Tracheal epithelial cell (primary cell): ENCODE data around the gene CGGBP1. TPM values are rescaled to one million over a fixed set of nuclear protein-coding genes. Genes with fewer than 3 reads are reported as not detected.

Source experiments
- total RNA-seq: library from RNA; depleted of rRNA; stranded (reverse); fragments of >200 nt; gene quantifications from 2 replicates; pipeline ENCODE4 v1.2.1, GENCODE V29; 2014

Gene CGGBP1
- 26.7 and 27.7 TPM in 2 replicates for total RNA-seq

DNA sequence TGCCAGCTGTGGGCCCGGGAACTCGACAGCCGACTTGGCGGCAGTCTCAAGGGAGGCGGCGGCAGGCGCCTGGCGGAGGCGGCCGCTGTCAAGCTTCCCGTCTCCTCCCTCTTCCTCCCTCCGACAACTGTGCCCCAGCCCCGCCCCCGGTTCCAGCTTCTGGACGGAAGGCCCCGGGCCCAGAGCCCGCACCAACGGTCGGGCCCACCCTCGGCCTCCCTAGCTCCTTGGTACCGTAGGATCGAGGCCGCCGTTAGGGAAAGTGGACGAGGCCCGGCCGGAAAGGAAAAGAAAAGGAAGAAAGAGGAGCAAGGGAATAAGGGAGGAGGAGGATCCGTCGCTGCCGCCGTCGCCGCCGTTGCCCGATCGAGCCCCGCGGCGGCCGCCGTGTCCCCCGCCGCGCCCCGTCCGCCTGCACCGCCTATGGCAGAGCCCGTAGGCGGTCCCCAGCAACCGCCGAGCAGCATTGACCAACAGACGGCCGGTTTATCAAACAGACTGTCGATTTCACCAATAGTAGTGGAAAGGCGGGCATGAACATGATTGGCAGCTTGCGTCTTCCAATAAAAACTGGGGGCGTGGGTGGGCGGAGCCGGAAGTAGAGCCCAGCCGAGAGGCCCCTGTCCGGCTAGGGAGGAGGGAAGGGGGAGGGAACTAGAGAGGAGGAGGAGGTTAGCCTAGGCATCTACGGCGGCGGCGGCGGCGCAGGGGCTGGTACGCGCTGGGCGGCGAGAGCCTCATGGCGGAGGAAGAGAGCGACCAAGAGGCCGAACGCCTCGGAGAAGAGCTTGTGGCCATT is at the start of gene CGGBP1, which contains the start of gene ZNF654:
Gene CGGBP1, minus strand, starts transcription at position 425 of the 799 bp plus-strand sequence. CDS start 3,029 bp downstream, outside the sequence.
Gene ZNF654, plus strand, starts transcription at position 675 of the 799 bp plus-strand sequence. Its CDS starts 65 bp downstream, at position 740.

Other genes starting within 250 kb of the CGGBP1 start
- gene ZNF654, start 250 bp upstream of the CGGBP1 start, total RNA-seq, result 8.5 and 14.9 TPM in 2 replicates
- 18.5 and 24.6 TPM in 2 replicates for gene C3orf38, start 91.0 kb upstream of the CGGBP1 start, total RNA-seq